Suprapubic skin (tissue), 3 donors: ENCODE data around the gene POLR3E.

Experiments used
- CTCF ChIP-seq, 2 donors: fragments of 200-600 bp in 1 of 2; fragments of 450-650 bp in 1 of 2; sonication (generic) in 1 of 2; IDR thresholded peaks; one replicate each; pipeline ENCODE4 v1.5.1; 2016 to 2019; ENCODE audit warnings: antibody characterized with exemption in 2 of 2, mild to moderate bottlenecking in 1 of 2, moderate library complexity in 1 of 2
- POLR2A ChIP-seq, 2 donors: fragments of 450-650 bp; IDR thresholded peaks; one replicate each; pipeline ENCODE4 v1.6.1; 2017; ENCODE audit warnings: antibody characterized with exemption in 2 of 2, mild to moderate bottlenecking in 2 of 2, moderate library complexity in 2 of 2

- TF ChIP-seq CTCF (IDR thresholded peaks at IDR 0.05) (no peak), POLR2A (IDR thresholded peaks at IDR 0.05) (no peak)
Observed at GRCh38 chr16:22325598-22326368, 28.6 kb downstream of the POLR3E start.
